ENCODE results near the gene FOXR2.

Gene FOXR2, protein sequence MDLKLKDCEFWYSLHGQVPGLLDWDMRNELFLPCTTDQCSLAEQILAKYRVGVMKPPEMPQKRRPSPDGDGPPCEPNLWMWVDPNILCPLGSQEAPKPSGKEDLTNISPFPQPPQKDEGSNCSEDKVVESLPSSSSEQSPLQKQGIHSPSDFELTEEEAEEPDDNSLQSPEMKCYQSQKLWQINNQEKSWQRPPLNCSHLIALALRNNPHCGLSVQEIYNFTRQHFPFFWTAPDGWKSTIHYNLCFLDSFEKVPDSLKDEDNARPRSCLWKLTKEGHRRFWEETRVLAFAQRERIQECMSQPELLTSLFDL

DNA sequence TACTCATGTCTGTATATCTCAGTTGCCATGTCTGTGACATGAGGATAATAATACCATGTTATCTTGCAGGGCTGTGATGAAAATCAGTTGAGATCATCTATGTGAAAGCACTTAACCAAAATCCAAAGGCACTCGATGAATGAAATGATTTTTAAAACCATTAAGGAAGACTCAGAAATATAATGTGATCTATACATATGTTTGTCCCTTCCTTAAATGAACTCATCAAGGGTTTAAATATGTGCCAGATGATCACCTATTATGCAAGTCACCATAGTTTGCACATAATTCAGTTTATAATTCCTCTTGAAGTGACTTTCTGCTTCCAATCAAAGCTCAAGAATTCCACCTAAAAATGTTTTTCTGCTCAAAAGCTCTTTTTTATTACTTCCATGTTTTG lies at the start of gene FOXR2:
TSS of gene FOXR2 (plus strand) at position 301 of the 400 bp plus-strand sequence. CDS start 312 bp downstream, outside the sequence.
- no peak for DNase-seq

DNA sequence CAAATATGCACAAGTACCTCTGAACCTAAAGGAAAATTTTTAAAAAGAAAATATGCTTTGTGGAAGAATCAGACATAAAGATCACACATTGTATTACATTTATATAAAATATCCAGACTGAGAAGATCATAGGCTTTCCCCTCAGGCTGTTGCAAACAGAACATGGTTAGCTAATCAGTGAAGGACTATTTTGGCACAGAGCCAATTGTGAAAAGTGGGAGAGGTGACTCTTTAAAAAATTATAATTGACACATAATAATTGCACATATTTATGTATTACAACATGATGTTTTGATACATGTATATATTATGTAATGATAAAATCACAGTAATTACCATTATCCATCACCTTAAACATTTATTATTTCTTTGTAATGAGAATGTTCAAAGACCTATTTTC lies 44.1 kb upstream of the FOXR2 start:
- no peak for DNase-seq

DNA sequence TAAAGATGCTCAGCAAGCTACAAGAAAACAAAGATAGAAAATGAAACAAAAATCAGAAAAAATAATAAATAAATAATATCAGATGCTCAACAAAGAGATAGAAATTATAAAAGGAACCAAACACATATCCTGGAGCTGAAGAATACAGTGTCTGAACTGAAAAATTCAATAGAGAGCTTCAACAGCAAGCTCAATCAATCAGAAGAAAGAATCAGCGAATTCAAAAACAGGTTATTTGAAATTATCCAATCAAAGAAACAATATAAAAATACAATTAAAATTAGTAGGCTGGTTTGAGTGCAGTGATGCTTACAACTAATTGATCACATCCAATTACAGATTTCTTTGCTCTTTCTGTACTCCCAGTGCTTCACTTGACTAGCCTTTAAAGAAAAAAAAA lies 40.8 kb upstream of the FOXR2 start:
- no peak for DNase-seq

DNA sequence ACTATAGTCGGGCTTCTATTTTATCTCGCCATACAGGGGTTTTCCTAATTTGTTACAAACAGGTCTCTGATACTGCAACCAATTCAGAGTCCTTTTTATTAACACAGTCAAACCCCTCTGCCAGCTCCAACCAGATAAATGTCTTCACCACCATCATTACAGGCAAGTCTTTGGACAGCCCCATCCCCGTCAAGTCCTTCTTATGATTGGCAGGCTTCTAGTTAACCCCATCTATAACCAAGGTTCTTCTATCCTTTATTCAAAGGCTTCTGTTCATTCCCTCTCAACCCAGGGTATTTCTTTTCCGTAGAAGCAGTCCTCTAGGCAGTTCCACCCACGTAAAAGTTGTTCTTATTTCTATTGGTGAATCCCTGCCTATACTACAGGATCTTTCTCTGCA lies 29.9 kb upstream of the FOXR2 start:
- DNase-seq, result no peak

DNA sequence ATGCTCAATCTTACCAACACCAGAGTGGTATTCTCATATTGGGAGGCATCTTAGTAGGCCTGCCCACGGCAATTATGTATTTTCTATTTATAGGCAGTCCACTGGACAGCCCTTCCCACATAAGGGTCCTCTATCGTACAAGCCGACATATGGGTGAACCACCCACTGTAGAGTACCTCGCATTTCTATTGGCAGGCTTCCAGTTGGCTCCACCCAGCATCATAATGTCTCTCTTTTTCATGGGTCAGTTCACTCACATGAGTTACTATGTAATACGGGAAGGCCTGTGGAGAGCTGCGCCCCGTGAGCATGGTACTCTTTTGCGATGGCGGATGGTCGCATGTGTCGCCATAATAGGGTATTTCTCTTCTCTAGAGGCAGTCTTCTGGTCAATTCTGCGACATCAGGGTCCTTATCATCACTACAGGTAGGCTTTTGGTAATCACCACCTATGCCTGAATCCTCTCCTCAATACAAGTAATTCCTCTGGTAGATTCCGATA lies 29.4 kb upstream of the FOXR2 start:
- DNase-seq, result no peak

DNA sequence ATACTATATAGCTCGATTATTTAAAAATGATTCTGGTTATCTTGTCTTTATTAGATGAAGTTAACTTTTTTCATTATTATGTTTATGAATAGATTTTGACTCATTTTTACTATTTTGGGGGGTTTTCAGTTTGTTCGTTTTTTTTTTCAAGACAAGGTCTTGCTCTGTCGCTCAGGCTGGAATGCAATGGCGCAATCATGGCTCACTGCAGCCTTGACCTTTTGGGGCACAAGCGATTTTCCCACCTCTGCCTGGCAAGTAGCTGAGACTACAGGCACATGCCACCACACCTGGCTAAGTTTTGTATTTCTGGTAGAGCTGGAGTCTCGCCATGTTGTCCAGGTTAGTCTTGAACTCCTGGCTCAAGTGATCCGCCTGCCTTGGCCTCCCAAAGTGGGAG lies 24.9 kb upstream of the FOXR2 start:
- DNase-seq, result no peak

DNA sequence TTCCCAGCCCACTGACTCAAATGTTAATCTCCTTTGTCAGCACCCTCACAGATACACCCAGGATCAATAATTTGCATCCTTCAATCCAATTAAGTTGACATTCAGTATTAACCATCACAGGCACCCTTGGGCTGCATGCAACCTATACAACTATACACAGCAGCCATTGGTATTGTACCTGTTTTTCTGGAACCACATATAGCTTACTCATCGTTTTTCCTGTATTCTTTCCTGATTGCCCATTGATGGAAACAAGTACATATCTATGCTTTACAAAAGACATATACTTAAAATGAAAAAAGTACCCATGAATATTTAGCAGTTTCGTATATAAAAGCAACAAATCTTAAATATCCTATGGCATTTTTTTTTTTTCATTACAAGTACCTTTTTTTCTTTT lies 3.7 kb upstream of the FOXR2 start:
- no peak for DNase-seq

DNA sequence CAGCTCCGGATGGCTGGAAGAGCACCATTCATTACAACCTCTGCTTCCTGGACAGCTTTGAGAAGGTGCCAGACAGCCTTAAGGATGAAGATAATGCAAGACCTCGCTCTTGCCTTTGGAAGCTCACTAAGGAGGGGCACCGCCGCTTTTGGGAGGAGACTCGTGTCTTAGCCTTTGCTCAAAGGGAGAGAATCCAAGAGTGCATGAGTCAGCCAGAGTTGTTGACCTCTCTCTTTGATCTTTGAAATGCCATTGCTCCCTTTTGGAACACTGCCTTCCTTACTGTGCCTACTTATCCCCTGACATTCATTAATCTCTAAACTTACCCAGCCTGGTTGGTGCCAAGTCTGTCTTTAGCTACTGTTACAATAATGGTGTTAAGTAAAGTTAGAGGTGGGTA lies 1.2 kb downstream of the FOXR2 start:
- no peak for DNase-seq

DNA sequence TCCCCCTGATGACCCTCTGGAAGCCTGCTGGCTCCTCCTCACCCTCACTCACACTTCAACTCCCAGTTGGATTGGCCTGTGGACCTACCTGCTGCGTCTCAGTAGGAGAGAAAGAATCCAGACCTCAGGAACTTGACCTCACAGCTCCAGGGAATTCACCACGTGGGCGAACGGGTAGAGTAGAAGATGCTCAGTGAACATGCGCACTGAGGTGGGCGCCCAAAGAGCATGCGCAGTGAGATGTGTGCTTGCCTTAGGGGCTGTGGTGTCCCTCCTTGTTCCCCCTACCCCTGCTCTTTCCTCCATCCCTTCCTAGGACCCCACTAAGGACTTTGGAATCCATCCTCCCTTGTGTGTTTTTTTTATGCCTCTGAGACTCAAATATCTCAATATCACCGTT lies 12.9 kb downstream of the FOXR2 start:
- no peak for DNase-seq

DNA sequence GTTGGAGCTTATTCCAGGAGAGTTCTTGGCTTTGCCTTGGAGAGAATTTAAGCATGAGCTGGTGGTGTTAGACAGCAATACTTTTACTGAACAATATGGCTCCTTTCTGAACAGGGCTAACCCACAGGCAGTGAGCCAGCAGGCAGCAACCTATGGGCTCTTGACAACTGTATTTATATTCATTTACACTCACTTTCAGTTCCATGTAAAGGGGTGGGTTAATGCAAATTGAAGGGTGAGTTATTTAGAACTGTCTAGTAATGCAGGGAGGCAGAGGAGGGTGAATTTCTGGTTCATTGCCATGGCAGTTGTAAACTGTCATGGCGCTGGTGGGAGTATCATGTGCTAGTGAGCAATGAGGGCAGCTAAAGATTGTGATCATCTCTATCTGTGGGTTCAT lies 15.7 kb downstream of the FOXR2 start:
- DNase-seq, result no peak

DNA sequence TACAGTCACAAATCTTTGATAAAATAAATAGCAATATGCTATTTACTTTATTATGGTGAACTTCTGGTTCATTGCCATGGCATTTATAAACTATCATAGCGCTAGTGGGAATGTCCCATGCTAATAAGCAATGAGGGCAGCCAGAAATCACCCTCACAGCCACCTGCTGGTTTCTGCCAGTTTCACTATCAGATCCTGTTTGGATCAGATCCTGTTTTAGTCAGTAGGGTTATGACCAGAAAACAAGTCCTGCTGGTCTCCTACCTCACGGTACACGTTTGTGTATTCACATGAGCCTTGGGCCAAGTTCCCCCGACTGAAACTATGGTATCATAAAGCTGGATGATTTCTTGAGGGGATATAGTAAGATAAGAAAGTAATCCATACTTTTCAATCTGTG lies 17.7 kb downstream of the FOXR2 start:
- no peak for DNase-seq

DNA sequence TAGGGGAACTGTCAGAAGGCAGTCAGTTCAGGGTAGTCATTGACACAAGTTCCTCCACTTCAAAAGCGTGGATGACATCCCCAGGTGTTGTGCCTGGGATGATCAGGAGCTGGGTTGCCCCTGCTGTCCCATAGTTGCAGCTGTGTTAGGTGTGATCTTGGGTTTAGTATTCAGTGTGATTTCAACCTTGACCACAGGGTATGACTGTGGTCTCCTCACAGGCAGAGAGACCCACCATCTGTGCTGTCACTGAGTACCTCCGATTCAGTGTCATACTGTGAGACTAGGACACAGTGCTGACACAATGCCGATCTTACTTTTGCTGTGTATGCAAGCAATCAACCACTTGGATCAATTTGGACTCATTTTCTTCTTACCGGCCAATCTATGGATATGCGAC lies 25.2 kb downstream of the FOXR2 start:
- no peak for DNase-seq

DNA sequence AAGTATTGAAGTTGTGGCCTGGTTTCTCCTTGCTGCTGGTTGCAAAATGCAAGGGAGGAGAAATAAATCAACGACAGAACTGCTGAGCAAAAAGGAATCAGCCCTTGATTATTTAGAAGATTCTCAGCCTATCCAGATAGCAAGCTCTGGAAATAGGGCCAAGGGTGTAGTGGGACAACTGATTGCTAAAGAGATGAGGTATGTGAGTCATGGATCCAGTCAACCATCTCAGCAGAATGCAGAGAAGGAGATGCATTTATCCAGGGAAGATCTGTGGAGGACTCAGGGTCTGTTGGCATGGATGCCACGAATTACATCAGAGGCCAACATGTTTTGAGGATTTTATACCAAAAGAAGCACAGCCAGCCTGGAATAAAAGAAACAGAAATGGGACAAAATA lies 36.7 kb downstream of the FOXR2 start:
- no peak for DNase-seq

DNA sequence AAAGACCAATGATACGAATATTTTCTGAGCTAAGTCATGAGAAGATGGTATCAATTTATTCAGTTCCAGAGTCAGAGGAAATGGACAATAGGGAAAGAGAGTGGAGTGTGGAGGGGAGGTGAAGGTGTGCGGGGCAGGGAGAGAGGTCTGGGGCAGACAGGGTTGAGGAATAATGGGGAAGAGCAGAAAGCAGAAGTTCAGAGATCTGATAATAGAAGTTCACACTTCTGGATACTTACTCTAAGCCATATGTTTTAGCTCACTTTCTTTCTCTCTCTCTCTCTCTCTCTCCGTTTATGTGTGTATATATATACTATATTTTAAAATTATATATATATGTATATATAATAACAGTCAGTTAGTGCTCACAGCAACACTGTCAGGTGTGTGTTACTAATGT lies 40.4 kb downstream of the FOXR2 start:
- DNase-seq, result no peak

DNA sequence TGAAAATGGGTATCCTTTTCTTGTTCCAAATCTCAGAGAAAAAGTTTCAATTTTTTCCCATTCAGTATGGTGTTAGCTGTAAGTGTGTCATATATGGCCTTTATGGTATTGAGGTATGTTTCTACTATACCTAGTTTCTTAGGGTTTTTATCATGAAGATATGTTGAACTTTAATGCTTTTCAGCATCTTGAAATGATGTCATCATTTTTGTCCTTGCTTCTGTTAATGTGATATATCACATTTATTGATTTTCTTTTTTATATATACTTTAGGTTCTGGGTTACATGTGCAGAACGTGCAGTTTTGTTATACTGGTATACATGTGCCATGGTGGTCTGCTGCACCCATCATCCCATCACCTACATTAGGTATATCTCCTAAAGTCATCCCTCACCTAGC lies 44.9 kb downstream of the FOXR2 start:
- DNase-seq, result no peak

All from NCI-H2107 (cell line).